MV-4-11 (cell line): ENCODE data around the gene N4BP2.

Experiments
- DNase-seq: peaks from one replicate; lab custom pipeline; 2025; lab: John Stamatoyannopoulos, UW

N4BP2 gene

GRCh38 chr4:40192114-40193015 lies 135.7 kb downstream of the N4BP2 start:
- DNase-seq: no peak

GRCh38 chr4:40193016-40193571 lies 136.4 kb downstream of the N4BP2 start:
- no peak for DNase-seq

- DNase-seq: no peak
Observed at GRCh38 chr4:40193578-40193977, 136.9 kb downstream of the N4BP2 start.

DNA sequence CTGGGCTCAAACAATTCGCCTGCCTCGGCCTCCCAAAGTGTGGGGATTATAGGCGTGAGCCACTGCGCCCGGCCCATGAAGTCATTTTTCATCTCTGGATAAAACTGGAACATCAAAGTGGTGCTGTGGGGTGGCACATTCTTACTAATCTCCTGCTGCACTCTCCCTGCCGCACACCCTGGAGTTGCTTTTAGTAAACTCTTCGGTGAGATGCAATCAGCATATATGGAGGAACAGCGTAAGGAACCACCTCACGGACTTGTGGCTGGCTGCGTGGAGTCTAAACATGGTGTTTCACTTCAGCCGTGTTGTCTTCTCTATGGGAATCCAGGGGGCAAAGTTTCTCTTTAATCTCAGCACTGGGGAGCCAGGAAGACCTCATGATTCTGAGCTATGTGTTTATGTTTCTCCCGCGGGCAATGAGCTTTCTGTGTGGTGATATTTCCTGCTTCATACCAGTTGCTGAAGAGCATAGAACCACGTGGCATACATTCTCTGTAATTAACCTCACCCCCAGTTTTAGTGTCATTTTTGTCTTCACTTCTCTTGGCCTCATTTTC lies 138.0 kb downstream of the N4BP2 start:
- no peak for DNase-seq

- DNase-seq: no peak
Observed at GRCh38 chr4:40195182-40196177, 138.8 kb downstream of the N4BP2 start.

DNA sequence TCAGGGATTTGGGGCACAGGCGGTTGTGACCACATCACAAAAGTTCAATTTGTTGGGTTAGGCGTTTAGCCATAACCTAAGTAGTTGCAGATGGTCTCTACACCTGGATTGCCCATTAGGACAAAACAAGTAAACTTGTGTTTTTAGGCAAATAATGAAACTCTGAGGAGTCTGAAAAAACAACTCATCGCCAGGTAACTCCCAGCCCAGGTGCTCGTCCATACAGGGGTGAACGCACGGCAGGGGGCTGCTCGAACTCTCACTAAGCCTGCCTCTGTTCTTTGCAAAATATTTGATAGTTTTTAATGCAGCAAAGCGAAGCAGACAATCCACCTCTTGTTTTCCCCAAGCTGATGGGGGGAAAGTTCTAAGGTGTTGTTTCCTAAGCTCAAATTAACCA lies 139.6 kb downstream of the N4BP2 start:
- no peak for DNase-seq

DNA sequence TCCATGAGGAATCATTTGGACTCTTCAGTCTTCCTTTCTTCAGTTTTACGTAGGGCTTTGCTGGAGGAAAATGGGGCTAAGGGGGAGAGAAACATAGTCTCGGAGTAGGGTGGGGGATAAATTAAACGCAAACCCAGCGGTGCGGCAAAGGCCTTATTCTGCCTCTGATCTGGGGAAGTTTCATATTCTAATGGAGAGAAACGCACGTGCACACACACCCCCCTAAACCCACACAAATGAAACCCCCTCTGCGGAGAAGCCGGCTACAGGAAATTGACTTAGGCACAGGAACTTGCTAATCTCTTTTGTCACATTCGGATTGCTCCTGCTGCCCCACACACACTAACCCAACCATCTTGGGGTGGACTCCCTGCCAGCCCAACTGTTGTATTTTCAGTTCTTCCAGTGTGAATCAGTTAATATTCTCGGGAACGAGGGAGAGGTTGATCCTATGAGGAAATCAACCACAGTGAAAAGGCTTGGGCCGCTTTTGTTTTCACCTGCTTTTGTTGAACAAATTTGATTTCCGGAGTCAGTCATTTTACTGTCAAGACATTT lies 140.2 kb downstream of the N4BP2 start, which contains the start of gene RHOH:
RHOH (plus strand) TSS at position 308 of the 558 bp plus-strand sequence. CDS start 46,356 bp downstream, outside the sequence.
- DNase-seq: peak; percentile 91

GRCh38 chr4:40197879-40198689 lies 141.4 kb downstream of the N4BP2 start:
- no peak for DNase-seq

GRCh38 chr4:40199179-40199670 lies 142.6 kb downstream of the N4BP2 start:
- DNase-seq: no peak

GRCh38 chr4:40199999-40200874 lies 143.6 kb downstream of the N4BP2 start:
- peak; percentile 96 for DNase-seq

DNA sequence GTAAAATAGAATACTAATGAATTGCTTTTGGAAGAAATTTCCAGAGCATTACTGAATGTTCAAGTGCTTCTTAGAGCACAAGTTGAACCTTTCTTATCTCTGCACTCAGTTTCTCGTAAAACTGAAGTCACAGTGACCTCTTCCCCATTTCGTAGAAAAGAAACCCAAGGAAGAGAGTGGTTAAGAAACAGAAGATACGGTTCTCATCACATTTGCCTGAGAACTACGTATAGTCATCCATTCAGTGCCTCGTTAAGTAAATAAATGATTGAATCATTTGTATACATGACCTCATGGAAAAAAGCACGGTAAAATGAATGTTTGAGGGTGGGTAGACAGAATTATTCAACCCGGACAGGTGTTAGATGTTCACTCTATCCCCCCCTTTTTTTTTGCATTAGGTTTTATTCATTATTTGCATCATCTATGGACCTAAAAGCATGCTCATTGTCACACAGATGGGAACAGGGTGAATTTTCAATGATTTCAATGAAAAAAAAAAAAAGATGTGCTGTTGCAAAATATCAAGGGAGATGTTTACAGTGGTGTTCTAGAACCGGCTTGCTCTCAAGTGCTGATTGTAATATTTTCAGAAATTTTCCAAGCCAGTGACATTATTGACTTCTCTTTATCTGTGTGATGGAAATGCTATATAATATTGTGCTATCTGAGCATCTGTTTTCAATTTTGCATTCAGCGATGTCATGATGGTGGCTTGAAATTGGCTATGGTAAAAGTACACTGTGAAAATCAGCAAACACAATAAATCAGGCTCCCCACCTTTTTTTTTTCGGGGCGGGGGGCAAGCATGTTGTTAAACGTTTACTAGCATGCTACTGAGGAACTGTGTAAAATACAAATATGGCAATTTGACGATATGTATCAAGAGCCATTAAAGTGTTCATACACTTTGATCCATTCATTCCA lies 144.5 kb downstream of the N4BP2 start:
- DNase-seq: peak; percentile 82

DNA sequence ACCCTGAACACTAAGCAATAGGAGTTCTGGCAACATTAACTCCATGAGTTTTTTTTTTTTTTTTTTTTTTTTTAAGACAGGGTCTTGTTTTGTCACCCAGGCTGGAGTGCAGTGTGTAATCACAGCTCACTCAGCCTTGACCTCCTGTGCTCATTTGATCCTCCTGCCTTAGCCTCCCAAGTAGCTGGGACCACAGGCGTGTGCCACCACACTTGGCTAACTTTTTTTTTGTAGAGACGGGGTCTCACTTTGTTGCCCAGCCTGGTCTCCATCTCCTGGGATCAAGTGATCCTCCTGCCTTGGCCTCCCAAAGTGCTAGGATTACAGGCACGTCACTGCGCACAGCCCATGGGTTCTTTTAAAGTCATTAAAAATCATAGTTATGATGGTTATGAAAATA lies 145.2 kb downstream of the N4BP2 start:
- DNase-seq: no peak

- DNase-seq: no peak
Observed at GRCh38 chr4:40202474-40202873, 145.8 kb downstream of the N4BP2 start.

GRCh38 chr4:40204507-40205258 lies 148.0 kb downstream of the N4BP2 start:
- DNase-seq: no peak

DNA sequence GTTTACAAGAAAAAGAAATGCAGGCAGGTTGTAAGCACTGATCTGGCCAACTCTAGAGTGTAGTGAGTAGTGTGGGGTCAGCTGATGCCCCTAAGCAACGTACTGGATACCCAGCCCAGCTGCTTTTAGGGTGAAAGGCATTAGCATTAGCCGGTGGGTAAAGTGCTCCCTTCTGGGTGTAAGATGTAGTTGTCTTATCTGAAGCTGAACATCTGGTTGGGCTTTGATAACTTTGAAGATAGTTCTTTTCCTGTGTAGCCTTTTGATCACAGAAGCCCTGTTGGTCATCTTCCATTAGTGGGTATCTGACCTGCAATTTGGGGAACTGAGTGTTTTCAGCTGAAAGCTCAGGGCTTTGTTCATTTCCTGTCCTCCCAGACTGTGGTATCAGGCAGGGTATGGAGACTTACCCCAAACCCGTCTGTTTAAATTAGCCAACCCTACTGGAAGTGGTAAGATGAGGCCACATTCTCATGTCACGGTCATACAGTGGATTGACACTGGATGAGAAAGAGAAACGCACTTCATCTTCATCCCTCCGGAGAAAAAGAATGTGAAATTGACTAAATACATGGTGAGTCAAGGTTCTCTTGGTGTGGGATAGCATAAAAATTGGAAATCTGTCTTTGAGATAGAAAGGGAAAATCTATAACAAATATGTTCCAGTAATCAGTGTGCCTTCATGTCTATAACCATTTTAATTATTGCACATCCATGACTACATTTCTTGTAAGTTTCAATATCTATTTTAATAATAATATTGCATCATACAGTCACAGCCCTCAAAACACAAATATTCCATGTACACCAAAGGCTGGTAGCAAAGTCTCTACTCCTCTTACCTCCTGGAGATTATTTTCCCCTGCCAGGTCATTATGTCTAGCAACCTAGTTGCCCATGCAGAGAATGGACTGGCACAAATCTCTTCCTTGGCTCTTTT lies 148.9 kb downstream of the N4BP2 start:
- peak; percentile 99 for DNase-seq

- DNase-seq: peak; percentile 56
Observed at GRCh38 chr4:40206426-40206825, 149.8 kb downstream of the N4BP2 start.
